DND-41 (cell line): ENCODE results near the gene ARL4C.

Experiments used
- CTCF ChIP-seq: IDR thresholded peaks from 2 replicates; pipeline ENCODE4 v1.5.1; 2012; ENCODE audit warnings: borderline replicate concordance, low read length, moderate library complexity, mild to moderate bottlenecking; ENCODE audit not compliant: poor library complexity, severe bottlenecking; ENCODE audit errors: extremely low read depth
- EZH2 ChIP-seq: IDR thresholded peaks from 3 replicates; pipeline ENCODE4 v1.6.1; 2012; ENCODE audit warnings: borderline replicate concordance, low read depth, mild to moderate bottlenecking, moderate library complexity, low read length, inconsistent platforms; ENCODE audit not compliant: severe bottlenecking

GRCh38 chr2:234481301-234481700 is 15.6 kb downstream of the ARL4C start:
- TF ChIP-seq CTCF (no peak), EZH2 (no peak)
